ENCODE measurements around the gene ANO2.

Gene ANO2

DNA sequence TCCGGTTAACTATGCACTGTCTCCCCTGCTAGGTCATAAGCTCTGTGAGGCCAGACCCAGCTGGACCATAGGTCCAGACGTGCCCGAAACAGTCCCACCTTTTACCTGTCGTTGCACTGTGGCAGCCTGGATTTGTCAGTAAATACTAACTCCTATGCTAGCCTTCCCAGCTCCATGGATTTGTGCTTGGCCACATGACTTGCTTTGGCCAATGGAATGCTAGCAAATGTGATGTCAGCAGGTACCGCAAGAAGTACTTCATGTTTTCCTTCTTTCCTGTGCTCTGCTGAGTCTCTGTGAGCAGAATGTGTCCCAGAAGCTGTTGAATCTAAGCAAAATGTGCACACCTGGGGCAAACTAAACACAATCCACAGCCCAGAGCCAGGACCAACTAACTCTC is 157.2 kb downstream of the ANO2 start:
- no peak overlapping the region for H3K4me3 ChIP-seq (ENCODE audit: low read depth, low read length)
- TF ChIP-seq, protein P1, sequence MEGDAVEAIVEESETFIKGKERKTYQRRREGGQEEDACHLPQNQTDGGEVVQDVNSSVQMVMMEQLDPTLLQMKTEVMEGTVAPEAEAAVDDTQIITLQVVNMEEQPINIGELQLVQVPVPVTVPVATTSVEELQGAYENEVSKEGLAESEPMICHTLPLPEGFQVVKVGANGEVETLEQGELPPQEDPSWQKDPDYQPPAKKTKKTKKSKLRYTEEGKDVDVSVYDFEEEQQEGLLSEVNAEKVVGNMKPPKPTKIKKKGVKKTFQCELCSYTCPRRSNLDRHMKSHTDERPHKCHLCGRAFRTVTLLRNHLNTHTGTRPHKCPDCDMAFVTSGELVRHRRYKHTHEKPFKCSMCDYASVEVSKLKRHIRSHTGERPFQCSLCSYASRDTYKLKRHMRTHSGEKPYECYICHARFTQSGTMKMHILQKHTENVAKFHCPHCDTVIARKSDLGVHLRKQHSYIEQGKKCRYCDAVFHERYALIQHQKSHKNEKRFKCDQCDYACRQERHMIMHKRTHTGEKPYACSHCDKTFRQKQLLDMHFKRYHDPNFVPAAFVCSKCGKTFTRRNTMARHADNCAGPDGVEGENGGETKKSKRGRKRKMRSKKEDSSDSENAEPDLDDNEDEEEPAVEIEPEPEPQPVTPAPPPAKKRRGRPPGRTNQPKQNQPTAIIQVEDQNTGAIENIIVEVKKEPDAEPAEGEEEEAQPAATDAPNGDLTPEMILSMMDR (IDR thresholded peaks at IDR 0.05; ENCODE audit: low read depth, low read length), result no peak

DNA sequence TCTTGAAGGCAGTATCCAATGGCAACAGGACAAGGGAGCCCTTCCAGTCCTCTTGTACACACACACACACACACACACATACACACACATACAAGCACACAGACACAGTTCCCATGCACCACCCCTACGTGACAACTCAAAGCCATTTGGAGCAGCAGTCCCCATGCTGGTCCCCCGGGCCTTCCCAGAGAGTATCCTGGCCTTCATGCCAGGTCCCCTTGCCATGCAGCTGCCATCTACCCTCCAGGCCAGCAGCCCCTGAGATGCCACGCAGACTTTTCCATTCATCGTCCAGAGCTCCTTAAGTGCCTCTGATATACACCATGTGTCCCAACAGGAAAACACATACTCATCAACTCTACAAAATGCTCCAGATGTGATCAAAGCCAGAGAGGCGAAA is 159.5 kb downstream of the ANO2 start:
- H3K4me3 ChIP-seq (ENCODE audit: low read depth, low read length), result no peak overlapping the region
- TF ChIP-seq, protein P1 (IDR thresholded peaks at IDR 0.05; ENCODE audit: low read depth, low read length), result no peak

DNA sequence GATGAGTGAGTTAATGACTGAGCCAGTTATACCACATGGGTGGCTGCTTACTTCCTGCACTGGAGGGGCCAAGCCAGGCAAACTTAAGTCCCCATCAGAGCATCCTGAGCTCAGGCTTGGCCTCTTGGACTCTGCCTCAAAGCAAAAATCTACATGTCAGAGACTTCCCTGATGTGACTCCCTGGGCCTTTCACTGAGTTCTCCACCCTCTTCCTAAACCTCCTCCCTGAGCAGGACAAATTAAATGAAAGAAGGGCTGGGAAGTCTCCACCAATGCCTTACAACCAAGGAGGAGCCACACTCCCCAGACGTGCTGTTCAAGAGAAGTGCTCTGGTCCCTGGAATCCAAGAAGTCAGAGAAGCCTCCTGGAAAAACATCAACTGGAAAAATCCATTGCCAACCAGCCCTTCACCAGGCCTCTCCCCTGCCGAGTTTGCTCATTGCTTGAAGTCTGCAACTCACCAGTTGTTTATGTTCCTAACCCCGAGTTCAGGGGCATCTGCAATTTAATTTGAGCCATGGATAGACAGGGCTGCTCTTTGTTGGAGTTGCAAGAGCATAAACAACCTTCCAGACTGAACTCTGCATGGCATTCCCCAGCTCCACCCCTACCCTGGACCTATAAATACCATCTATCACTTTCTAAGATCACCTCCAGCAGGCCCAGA is 160.5 kb downstream of the ANO2 start:
- no peak overlapping the region for H3K4me3 ChIP-seq (ENCODE audit: low read depth, low read length)
- TF ChIP-seq, protein P1 (IDR thresholded peaks at IDR 0.05; ENCODE audit: low read depth, low read length), result no peak

DNA sequence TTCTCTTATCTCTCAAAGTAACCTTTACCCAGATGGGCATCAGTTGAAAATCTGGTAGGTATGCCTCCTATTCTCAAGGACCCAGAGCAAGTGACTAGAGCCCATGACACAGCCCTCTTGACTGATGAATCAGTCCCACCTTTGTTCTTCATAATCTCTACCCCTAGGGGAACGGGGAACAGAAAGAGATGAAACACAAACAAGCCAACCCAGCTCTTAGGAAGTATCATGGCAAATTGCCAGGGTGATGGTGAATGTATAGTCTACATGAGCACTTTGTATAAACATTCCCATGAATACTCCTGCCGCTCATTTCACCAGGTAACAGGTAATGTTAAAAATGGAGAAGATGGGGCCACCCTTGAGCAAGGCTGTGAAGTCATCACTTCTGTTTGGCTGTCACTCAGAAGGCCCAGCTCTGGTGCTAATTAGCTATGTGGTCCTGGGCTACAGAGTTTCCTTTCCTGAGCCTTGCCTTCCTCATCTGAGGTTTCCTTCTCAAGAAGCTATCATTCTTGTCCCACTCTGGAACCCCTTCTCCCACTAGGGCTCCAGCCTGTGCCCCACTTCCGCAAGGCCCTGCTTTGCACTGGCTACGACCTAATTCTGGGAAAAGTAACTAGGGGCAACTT is 161.7 kb downstream of the ANO2 start:
- H3K4me3 ChIP-seq (ENCODE audit: low read depth, low read length), result no peak overlapping the region
- TF ChIP-seq, protein P1 (IDR thresholded peaks at IDR 0.05; ENCODE audit: low read depth, low read length), result no peak

DNA sequence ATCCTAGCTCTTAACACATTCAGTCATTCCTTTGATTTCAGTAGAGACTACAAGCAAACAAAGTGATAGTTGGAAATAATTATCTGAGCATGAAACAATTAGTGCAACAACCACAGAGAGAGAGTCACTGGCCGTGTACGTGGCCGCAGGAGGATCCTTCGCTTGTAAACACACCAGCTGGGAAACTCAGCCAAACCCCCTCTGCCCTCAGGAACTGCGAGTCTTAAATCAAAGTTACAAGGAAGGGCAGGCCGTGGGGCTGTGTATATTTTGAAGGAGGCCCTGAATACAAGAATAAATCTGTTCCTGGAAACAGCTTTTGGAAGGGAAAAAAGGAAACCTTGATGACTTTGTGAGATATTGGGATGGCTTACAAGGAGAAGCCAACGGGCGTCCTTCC is 164.5 kb downstream of the ANO2 start:
- H3K4me3 ChIP-seq (ENCODE audit: low read depth, low read length), result no peak overlapping the region
- TF ChIP-seq, protein P1 (IDR thresholded peaks at IDR 0.05; ENCODE audit: low read depth, low read length), result no peak

DNA sequence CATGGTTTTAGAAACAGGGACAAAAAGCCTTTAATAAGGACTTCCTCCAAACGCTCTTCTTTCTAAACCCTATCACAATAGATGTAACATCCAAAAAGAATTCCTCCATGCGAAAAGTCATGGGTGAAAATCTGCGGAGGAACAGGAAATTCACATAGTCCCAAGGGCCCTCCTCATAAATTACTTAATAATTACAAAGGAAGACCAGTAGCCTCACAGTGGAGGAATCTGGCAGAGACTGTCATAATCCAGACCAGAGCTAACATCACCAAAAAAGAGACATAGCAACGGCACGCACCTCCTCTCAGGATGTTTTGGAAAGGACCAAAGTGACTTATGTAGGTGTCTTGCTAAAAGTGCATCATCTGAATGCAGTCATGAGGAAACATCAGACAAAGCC is 165.7 kb downstream of the ANO2 start:
- TF ChIP-seq, protein P1 (IDR thresholded peaks at IDR 0.05; ENCODE audit: low read depth, low read length), result no peak
- H3K4me3 ChIP-seq (ENCODE audit: low read depth, low read length), result no peak overlapping the region

DNA sequence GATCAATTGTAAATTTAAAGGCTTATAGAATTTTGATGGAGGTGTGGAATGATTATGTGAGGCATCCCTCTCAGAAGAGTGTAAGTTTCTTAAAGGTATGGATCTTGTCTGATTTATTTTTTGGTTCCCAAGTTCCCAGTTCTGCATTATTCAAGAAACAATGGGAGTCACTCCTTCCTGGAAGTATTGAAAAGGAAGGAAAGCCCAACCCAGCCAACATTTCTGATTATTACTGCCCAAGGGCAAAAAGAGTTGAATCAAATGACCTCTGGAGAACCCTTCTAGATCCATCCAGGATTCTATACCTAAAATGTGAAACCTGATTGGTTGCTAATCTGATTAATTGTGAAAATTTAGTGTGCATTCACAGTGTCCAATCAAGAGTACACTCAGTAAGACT is 166.2 kb downstream of the ANO2 start:
- no peak overlapping the region for H3K4me3 ChIP-seq (ENCODE audit: low read depth, low read length)
- TF ChIP-seq, protein P1 (IDR thresholded peaks at IDR 0.05; ENCODE audit: low read depth, low read length), result no peak
